Umbilical cord (tissue), 2 donors: ENCODE data around the gene CCRL2. TPM values are rescaled to one million over a fixed set of nuclear protein-coding genes. Genes with fewer than 3 reads are reported as not detected.
"Not testable (repeated sequence)": the region's sequence is repeated elsewhere in the genome, so short reads cannot be mapped to it uniquely, and the experiment has no call there.

Source experiments
- DNase-seq: peaks from one replicate; pipeline ENCODE4 v3.0.0-alpha.2; 2015; ENCODE audit warnings: low spot score
- total RNA-seq: library from RNA; depleted of rRNA; stranded (reverse); fragments of >200 nt; gene quantifications from one replicate; pipeline ENCODE4 v1.2.3, GENCODE V29; 2014; ENCODE audit warnings: low replicate concordance; ENCODE audit not compliant: insufficient read depth

CCRL2 gene
- total RNA-seq, 1 donor from 2014 or later, result 1.4 TPM

- DNase-seq, result no peak
Observed at GRCh38 chr3:46380471-46381221, 26.4 kb upstream of the CCRL2 start.

- no peak for DNase-seq
Observed at GRCh38 chr3:46381625-46382024, 25.4 kb upstream of the CCRL2 start.

GRCh38 chr3:46383211-46383950 lies 23.7 kb upstream of the CCRL2 start:
- DNase-seq, result no peak

DNA sequence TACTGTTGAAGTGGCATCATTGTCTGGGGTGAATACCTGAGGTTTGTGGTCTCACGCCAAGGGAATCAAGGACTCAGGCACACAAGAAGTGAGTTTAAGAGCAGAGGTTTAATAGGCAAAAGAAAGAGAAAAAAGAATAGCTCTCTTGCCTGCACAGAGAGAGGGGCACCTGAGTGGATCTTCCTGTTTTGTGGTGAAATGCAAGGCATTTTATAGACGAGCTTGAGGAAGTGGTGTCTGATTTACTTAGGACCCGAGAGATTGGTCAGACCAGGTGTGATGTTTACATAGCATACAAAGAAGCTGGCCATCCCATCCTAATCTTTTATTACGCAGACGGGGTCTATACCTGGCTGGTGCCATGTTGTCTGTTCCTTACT lies 23.1 kb upstream of the CCRL2 start:
- DNase-seq, result no peak

GRCh38 chr3:46386205-46386604 lies 20.9 kb upstream of the CCRL2 start:
- DNase-seq, result peak; percentile 35

GRCh38 chr3:46388847-46389246 lies 18.2 kb upstream of the CCRL2 start:
- not testable (repeated sequence) for DNase-seq

GRCh38 chr3:46389306-46389705 lies 17.8 kb upstream of the CCRL2 start:
- DNase-seq, result no peak

GRCh38 chr3:46391526-46391925 lies 15.5 kb upstream of the CCRL2 start:
- DNase-seq, result not testable (repeated sequence)

DNA sequence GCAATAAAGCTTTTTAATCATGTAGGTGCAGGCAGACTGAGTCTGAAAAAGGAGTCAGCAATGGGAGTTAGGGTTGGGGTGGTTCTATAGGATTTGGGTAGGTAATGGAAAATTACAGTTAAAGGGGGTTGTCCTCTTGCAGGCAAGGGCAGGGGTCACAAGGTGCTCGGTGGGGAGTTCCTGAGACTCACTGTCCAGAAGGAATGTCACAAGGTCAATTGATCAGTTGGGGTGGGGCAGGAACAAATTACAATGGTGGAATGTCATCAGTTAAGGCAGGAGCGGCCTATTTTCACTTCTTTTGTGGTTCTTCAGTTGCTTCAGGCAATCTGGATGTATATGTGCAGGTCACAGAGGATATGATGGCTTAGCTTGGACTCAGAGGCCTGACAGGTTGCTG lies 14.0 kb upstream of the CCRL2 start:
- DNase-seq, result no peak

- DNase-seq, result no peak
Observed at GRCh38 chr3:46393554-46394434, 13.3 kb upstream of the CCRL2 start.

DNA sequence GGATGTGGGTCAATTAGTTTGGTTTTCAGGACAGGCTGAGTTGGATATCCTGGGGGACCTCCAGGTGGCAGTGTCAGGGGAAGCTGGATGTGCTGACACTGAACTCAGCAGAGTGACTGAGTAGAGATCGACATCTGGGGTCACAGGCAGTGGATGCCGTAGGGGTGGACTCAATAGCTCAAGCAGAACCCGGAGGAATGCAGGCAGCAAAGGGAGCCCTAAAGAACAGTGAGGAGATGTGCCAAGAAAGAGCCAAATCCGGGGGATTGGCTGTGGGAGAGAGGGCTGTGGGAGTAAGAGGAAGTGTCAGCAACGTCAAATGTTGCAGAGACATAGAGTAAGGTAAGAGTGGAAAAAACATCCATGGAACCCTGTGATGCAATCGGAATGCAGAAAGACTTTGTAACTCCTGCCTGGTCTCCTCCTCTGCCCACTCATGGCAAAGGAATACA lies 11.8 kb upstream of the CCRL2 start:
- no peak for DNase-seq

GRCh38 chr3:46395766-46396530 lies 11.1 kb upstream of the CCRL2 start:
- DNase-seq, result no peak

GRCh38 chr3:46397111-46397510 lies 9.9 kb upstream of the CCRL2 start:
- no peak for DNase-seq

GRCh38 chr3:46398186-46398955 lies 8.7 kb upstream of the CCRL2 start:
- no peak for DNase-seq

- DNase-seq, result no peak
Observed at GRCh38 chr3:46399098-46399497, 8.0 kb upstream of the CCRL2 start.

DNA sequence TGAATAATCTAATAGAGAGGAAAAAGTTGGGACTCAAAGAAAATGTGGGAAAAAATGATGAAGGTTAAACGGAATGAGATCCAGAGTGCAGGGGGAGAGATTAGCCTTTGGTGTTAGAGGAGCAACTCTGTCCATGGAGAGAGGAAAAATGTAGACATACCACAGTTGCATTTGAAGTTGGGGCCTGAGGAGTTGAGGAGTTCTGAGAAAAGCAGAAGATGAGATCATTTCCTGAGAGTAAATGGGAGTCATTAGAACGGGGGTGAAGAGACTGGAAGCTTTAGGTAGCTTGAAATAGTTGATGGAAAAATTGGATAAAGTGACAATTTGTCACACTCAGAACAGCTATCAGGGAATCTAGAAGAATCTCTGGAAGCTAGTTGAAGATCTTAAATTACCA lies 7.5 kb upstream of the CCRL2 start:
- no peak for DNase-seq

DNA sequence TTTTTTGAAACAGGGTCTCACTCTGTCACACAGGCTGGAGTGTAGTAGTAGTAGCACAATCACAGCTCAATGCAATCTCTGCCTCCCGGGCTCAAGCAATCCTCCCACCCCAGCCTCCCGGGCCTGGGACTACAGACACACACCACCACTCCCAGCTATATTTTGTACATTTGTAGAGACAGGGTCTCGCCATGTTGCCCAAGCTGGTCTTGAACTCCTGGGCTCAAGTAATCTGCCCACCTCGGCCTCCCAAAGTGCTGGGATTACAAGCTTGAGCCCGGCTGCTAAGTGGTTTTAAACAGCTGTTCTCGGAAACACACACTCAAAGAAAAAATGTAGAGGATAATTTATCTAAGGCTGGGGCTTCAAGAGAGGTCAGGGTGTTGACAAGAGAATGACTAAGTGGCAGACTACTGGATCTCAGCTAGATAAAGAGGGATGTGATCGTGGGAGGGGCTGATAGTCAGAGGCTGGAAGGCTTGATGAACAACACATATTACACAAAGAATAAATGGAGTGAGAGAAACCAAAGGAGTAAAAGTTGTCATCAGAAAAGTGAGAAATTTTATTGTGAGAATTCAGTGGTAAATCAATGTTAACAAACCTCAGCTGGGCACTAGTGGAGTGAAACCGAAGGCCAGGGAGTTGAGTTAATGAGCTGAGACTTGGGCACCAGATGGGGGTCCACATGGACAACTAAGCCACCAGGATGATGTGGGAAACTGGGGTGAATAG lies 6.9 kb upstream of the CCRL2 start:
- peak; percentile 79 for DNase-seq

DNA sequence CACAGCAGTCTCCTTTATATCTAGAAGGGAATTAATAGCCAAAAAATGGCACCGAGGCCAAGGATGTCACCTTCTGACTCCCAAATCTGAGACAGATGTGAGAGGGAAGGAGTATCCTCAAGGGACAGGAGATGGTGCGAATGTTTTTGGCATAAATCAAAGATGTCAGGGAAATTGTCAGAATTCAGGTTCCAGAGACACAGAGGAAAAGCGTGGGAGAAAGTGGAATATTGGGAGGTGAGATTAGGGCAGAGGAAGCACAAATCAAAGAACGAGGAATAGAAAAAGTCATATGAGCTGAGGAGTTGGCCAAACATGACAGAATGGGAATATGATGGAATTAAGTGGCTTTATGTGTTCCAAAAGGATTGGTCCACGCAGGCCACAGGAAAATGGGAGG lies 6.2 kb upstream of the CCRL2 start:
- DNase-seq, result no peak

DNA sequence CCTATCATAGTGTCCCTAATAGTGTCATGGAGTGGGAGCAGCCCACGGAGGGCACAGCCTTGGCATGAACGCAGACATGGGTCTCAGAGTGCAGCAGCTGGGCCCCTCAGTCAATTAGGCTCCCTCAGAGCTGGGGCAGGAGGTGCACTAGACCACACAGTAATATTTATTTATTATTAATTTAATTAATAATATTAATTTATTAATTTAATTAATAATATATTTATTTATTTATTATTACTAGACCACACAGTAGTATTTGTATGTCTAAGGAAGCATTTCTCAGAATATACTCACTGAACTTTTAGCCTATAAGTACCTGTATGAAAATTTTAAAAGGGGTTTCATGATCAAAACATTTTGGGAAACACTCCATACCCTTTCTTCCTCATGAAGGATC lies 5.5 kb upstream of the CCRL2 start:
- no peak for DNase-seq

GRCh38 chr3:46402902-46403301 lies 4.2 kb upstream of the CCRL2 start:
- not testable (repeated sequence) for DNase-seq
